Measurements from ENCODE around the gene METTL24.
A peak's percentile ranks its signal among the peaks of the same experiment; 100 is the strongest.
"Not testable (repeated sequence)": the region's sequence is repeated elsewhere in the genome, so short reads cannot be mapped to it uniquely, and the experiment has no call there.

Gene METTL24

DNA sequence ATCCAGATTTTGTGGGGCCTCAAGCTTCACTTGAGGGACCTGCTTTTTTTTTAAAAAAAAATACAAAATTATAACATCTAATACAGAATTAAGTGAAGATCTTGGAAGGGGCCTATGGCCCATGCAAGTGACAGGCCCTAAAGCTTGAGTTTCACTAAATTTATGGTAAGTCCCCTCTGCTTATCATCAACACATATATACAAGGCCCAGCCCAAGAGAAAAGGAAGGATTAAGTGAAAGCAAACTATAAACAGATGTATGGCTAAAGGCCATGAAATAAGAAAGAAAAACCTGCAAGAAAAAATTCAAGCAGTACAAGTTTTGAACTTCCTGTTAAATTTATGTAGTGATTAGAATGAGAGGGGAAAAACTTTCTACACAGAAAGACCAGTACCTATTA, 91.2 kb downstream of the METTL24 start:
- DNase-seq (ENCODE audit: low read depth, low spot score), result no peak

- no peak for DNase-seq (ENCODE audit: low read depth, low spot score)
These were observed 92.9 kb downstream of the METTL24 start for GRCh38 chr6:110265273-110265672.

GRCh38 chr6:110256366-110256765, 101.8 kb downstream of the METTL24 start:
- DNase-seq (ENCODE audit: low read depth, low spot score), result no peak

GRCh38 chr6:110255211-110255750, 102.9 kb downstream of the METTL24 start:
- DNase-seq (ENCODE audit: low read depth, low spot score), result no peak

GRCh38 chr6:110250838-110251237, 107.3 kb downstream of the METTL24 start:
- no peak for DNase-seq (ENCODE audit: low read depth, low spot score)

DNA sequence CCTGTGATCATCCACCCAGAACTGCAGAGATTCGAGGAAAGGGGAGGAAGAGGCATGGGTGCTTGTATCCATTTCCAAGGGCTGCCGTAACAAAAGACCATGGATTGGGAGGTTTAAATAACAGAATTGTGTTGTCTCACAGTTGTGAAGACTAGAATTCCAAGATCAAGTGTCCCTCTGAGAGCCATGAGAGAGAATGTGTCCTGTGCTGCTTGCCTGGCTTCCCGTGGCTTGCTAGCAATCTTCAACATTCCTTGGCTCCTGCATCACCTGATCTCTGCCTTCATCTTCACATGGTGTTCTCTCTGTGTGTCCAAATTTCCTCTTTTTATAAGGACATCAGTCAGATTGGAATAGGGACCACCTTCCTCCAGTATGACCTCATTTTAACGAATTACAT, 108.1 kb downstream of the METTL24 start:
- no peak for DNase-seq (ENCODE audit: low read depth, low spot score)

DNA sequence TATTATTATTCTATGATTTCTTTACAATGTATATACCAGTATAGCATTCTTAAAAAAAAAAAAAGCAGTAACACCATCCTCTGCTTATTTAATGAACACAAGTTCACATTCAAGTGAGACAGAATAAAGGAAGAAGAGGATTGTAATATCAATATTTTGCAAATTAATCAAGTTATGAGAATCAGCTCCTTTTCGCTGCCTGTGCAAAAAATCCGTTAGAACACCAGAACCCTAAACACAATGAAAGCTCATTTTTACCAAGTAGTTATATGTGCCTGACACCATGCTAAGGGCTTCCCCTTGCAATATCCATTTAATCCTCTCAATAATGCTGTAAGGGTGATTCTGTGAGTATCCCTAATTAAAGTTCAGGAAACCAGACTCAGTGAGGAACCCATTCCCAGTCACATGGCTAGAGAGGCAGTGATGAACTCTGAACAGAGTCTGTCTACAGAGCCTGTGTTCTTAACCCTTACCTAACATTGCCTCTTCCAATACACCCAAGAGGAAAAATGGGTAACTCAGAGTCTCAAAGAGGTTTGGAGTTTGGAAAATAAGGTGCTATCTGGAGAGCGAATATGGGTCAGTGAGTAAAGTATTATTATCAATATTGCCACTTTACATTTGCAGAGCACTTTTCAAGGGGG, 111.1 kb downstream of the METTL24 start:
- no peak for DNase-seq (ENCODE audit: low read depth, low spot score)

GRCh38 chr6:110246378-110246777, 111.8 kb downstream of the METTL24 start:
- no peak for DNase-seq (ENCODE audit: low read depth, low spot score)

- DNase-seq (ENCODE audit: low read depth, low spot score), result not testable (repeated sequence)
These were observed 113.5 kb downstream of the METTL24 start for GRCh38 chr6:110244621-110245020.

GRCh38 chr6:110239526-110240274, 118.4 kb downstream of the METTL24 start:
- DNase-seq (ENCODE audit: low read depth, low spot score), result no peak

GRCh38 chr6:110236007-110236406, 122.1 kb downstream of the METTL24 start:
- not testable (repeated sequence) for DNase-seq (ENCODE audit: low read depth, low spot score)

- DNase-seq (ENCODE audit: low read depth, low spot score), result no peak
These were observed 124.3 kb downstream of the METTL24 start for GRCh38 chr6:110233770-110234374.

DNA sequence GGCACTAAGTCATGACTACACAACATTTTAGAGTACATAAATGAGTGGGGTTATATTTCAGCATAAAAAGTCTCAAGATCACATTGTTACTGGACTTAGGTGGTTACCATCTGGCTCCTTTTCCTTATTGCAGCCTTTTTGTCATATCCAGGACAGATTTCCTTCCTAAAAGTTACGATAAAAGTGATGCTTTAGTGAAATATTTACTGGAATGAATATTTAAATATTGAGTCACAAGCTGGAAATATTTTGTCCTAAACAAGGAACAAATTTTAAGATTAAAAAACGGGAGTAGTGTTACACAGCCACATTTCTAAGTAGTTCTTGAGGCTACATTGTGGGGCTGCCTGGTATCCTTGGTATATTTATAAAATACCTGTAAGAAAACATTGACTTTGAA, 125.7 kb downstream of the METTL24 start:
- no peak for DNase-seq (ENCODE audit: low read depth, low spot score)

DNA sequence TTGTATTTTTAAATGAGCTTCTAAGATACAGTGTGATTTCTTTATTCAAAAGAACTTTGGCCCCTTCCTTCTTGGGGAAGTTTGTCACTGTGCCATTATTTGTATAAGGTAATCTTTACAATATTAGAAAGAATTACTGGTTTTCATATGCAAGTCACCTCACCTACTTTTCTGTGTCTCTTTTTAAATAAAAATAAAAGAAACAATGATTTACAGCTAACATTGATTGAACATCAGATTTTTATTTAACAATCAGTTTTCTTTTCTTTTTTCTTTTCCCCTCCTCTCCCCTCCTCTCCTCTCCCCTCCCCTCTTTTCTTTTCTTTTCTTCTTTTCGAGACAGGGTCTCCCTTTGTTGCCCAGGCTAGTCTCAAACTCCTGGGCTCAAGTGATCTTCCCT, 131.9 kb downstream of the METTL24 start:
- DNase-seq (ENCODE audit: low read depth, low spot score), result no peak

DNA sequence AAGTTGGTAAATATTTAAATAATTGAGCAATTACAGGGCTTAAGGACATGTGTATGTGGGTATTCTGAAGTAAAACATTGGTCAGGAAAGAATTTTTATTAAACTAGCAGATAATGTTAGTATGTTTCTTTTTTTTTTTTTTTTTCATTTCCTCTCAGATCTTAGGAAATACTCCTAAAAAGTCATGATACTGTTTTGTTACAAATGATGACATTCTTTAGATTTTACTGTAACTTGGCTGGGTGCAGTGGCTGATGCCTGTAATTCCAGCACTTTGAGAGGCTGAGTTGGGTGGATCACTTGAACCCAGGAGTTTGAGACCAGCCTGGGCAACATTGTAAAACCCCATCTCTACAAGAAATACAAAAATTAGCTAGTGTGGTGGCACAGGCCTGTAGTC, 136.4 kb downstream of the METTL24 start:
- DNase-seq (ENCODE audit: low read depth, low spot score), result no peak

DNA sequence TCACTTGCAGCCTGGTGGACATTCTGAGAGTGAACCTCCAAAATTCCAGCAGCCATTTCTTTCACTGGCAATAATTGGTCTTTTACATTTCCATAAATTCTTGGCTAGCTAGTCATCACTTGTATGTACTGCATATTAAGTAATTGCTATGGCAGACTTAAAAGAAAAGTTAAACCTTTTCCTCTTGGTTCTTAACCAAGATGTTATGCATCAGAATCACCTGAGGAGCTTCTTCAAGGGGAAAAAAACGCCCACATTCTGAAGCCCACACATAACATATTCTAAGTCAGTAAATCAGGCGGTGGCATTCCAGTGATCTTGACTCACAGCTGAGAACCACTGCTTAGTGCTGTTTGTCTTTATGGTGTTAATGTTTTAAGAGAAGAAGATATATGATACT, 140.9 kb downstream of the METTL24 start:
- DNase-seq (ENCODE audit: low read depth, low spot score), result peak; percentile 3

DNA sequence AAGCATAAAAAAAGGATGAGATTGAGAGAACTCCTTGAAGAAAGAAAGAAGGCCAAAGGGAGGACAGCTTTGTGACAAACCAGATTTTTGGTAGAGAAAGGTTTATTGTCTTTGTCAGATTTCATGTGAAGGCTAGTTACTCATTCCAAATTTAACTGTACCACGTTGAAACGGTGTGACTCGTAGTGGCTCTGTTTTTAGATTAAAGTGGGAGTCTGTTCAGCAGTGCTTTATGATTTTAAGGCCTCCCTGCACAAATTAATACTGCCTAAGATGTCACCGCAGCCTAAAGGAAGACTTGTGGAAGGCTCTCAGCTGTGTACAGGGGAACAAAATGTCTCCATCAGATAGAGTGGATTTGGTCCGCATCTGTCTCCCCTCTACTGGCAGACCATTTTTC, 142.0 kb downstream of the METTL24 start:
- no peak for DNase-seq (ENCODE audit: low read depth, low spot score)

- no peak for DNase-seq (ENCODE audit: low read depth, low spot score)
These were observed 143.8 kb downstream of the METTL24 start for GRCh38 chr6:110214338-110214737.

- no peak for DNase-seq (ENCODE audit: low read depth, low spot score)
These were observed 146.4 kb downstream of the METTL24 start for GRCh38 chr6:110211753-110212152.

GRCh38 chr6:110207652-110208051, 150.5 kb downstream of the METTL24 start:
- DNase-seq (ENCODE audit: low read depth, low spot score), result no peak

- no peak for DNase-seq (ENCODE audit: low read depth, low spot score)
These were observed 156.8 kb downstream of the METTL24 start for GRCh38 chr6:110201151-110201884.

DNA sequence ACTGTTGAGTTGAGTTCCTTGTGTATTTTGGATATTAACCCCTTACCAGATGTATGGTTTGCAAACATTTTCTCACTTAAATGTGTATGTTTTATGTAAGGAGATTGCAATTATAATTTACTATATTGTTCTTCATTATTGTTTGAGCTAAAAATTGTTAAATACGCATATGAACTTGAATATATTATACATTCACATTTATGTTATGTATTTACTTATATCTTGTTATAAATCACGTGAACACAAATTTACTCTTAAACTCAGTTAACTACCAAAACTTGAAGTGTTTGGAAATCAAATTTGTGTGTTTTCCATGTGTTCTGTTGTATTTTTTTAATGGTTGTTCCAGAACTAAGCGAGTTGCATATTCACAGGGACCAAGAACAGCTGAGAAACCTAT, 159.6 kb downstream of the METTL24 start:
- no peak for DNase-seq (ENCODE audit: low read depth, low spot score)
